Ectodermal cell (in vitro differentiated cells): ENCODE results near the gene OR12D3.
"Not testable (repeated sequence)": the region's sequence is repeated elsewhere in the genome, so short reads cannot be mapped to it uniquely, and the experiment has no call there.

Experiments
- H3K27ac ChIP-seq: 2 replicates; pipeline ENCODE4 v1.7.0; 2013; ENCODE audit warnings: mild to moderate bottlenecking, low read depth, low read length; ENCODE audit not compliant: insufficient read depth, poor library complexity, severe bottlenecking
- H3K27me3 ChIP-seq: 2 replicates; pipeline ENCODE4 v1.7.0; 2013; ENCODE audit warnings: mild to moderate bottlenecking, low read length; ENCODE audit not compliant: insufficient read depth, control insufficient read depth, poor library complexity, severe bottlenecking
- H3K36me3 ChIP-seq: one replicate; pipeline ENCODE4 v1.7.0; 2013; ENCODE audit warnings: low read length; ENCODE audit not compliant: control insufficient read depth, insufficient read depth
- H3K4me1 ChIP-seq: one replicate; pipeline ENCODE4 v1.7.0; 2013; ENCODE audit warnings: low read length; ENCODE audit not compliant: control insufficient read depth, insufficient read depth
- H3K4me3 ChIP-seq: 2 replicates; pipeline ENCODE4 v1.7.0; 2013; ENCODE audit warnings: low read depth, low read length, control low read depth; ENCODE audit not compliant: insufficient read depth
- H3K9me3 ChIP-seq: 2 replicates; pipeline ENCODE4 v1.7.0; 2013; ENCODE audit warnings: mild to moderate bottlenecking, low read length, moderate library complexity; ENCODE audit not compliant: control insufficient read depth
- WGBS, 2 experiments: methylation state at CpG; one replicate each; pipeline ENCODE4 v1.1.7; 2013; ENCODE audit warnings: missing lambda C conversion rate in 2 of 2; 5-methylcytosine and 5-hydroxymethylcytosine counted together

Gene OR12D3

GRCh38 chr6:29355603-29356002 lies 19.5 kb downstream of the OR12D3 start:
- Histone ChIP-seq H3K27me3 (no peaks in the 10 kb centered on the region), H3K27ac (no peak overlapping the region), H3K4me1 (no peaks in the 10 kb centered on the region), H3K4me3 (no peak overlapping the region), H3K9me3 (no peaks in the 10 kb centered on the region), H3K36me3 (no peaks in the 10 kb centered on the region)
- WGBS, 2 experiments, result 65 to 69% methylated on average over 1 of the region's 1 CpG

GRCh38 chr6:29354980-29355379 lies 20.1 kb downstream of the OR12D3 start:
- H3K27ac ChIP-seq, result no peak overlapping the region
- no peaks in the 10 kb centered on the region for H3K9me3 ChIP-seq
- H3K36me3 ChIP-seq, result no peaks in the 10 kb centered on the region
- no peaks in the 10 kb centered on the region for H3K27me3 ChIP-seq
- no peak overlapping the region for H3K4me3 ChIP-seq
- no peaks in the 10 kb centered on the region for H3K4me1 ChIP-seq

GRCh38 chr6:29349348-29349747 lies 25.7 kb downstream of the OR12D3 start:
- not testable (repeated sequence) for H3K4me1 ChIP-seq, H3K27ac ChIP-seq, H3K9me3 ChIP-seq, H3K27me3 ChIP-seq, H3K4me3 ChIP-seq, H3K36me3 ChIP-seq
- WGBS, 2 experiments, result 97 to 100% methylated on average over 2 to 3 of the region's 3 CpGs

GRCh38 chr6:29345380-29345779 lies 29.7 kb downstream of the OR12D3 start:
- WGBS, 2 experiments, result 80 to 93% methylated on average over 2 to 3 of the region's 3 CpGs
- H3K27me3 ChIP-seq, result no peaks in the 10 kb centered on the region

DNA sequence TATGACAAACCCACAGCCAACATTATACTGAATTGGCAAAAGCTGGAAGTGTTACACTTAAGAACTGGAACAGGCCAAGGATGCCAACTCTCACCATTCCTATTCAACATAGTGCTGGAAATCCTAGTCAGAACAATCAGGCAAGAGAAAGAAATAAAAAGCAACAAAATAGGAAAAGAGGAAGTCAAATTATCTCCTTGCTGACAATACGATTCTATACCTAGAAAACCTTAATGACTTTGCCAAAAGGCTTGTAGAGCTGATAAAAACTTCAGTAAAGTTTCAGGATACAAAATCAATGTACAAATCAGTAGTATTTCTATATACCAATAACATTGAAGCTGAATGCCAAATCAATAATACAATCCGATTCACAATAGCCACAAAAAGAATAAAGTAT lies 38.8 kb downstream of the OR12D3 start:
- H3K36me3 ChIP-seq, result no peaks in the 10 kb centered on the region
- no peaks in the 10 kb centered on the region for H3K4me1 ChIP-seq
- 83 to 93% methylated on average over 2 of the region's 2 CpGs for WGBS, 2 experiments

More at GRCh38 chr6:29345380-29345779, 29.7 kb downstream of the OR12D3 start:
- Histone ChIP-seq H3K4me1 (no peaks in the 10 kb centered on the region), H3K9me3 (no peaks in the 10 kb centered on the region), H3K36me3 (no peaks in the 10 kb centered on the region), H3K4me3 (no peak overlapping the region), H3K27ac (no peak overlapping the region)

DNA sequence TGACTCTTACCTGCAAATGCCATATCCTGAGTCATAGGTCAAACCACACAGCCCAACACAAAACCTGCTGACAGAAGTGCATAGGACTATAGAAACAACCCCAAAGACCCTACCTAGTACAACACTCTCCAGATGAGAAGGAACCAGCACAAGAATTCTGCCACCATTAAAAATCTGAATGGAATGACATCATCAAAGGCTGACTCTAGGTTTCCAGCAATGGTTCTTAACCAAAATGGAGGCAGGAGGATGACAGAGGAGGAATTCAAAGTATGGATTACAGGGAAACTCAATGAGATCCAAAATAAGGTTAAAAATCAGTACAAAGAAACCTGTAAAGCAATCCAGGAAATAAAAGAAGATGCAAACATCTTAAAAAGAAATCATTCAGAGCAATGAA lies 42.4 kb downstream of the OR12D3 start:
- H3K9me3 ChIP-seq, result no peaks in the 10 kb centered on the region
- H3K27ac ChIP-seq, result no peak overlapping the region
- no peaks in the 10 kb centered on the region for H3K4me1 ChIP-seq
- no peak overlapping the region for H3K4me3 ChIP-seq
- H3K36me3 ChIP-seq, result no peaks in the 10 kb centered on the region
- no peaks in the 10 kb centered on the region for H3K27me3 ChIP-seq

More for the DNA sequence above, 38.8 kb downstream of the OR12D3 start:
- no peak overlapping the region for H3K4me3 ChIP-seq
- H3K27me3 ChIP-seq, result no peaks in the 10 kb centered on the region
- H3K9me3 ChIP-seq, result no peaks in the 10 kb centered on the region
- H3K27ac ChIP-seq, result no peak overlapping the region

GRCh38 chr6:29325777-29326176 lies 49.3 kb downstream of the OR12D3 start:
- no peak overlapping the region for H3K27ac ChIP-seq
- no peak overlapping the region for H3K4me3 ChIP-seq
- no peaks in the 10 kb centered on the region for H3K27me3 ChIP-seq
- no peaks in the 10 kb centered on the region for H3K36me3 ChIP-seq
- WGBS, 2 experiments, result 77 to 91% methylated on average over 3 to 4 of the region's 4 CpGs
- no peaks in the 10 kb centered on the region for H3K4me1 ChIP-seq
- no peaks in the 10 kb centered on the region for H3K9me3 ChIP-seq
